SK-N-SH treated with all-trans-retinoic acid at 6 μM for 48 hours (cell line): ENCODE results near the gene CDK10.
"Not testable (repeated sequence)": the region's sequence is repeated elsewhere in the genome, so short reads cannot be mapped to it uniquely, and the experiment has no call there.

ENCODE experiments used
- ATAC-seq: fragments of 200-7000 bp; cut with Tn5 transposase; 3 replicates; pipeline ENCODE4 v1.9.1; 2020; ENCODE audit warnings: mild to moderate bottlenecking, moderate library complexity
- ARNTL ChIP-seq: fragments of 450-650 bp; formaldehyde crosslinking; IDR thresholded peaks from 2 replicates; pipeline ENCODE4 v1.5.0; 2020; ENCODE audit warnings: low read depth, mild to moderate bottlenecking, moderate library complexity, borderline replicate concordance
- BACH2 ChIP-seq: fragments of 250-450 bp; sonication (Bioruptor Pico); IDR thresholded peaks from 2 replicates; pipeline ENCODE4 v1.9.0; 2021; ENCODE audit warnings: mild to moderate bottlenecking, borderline replicate concordance
- CSDC2 ChIP-seq: fragments of 250-450 bp; sonication (Bioruptor Pico); IDR thresholded peaks from 2 replicates; pipeline ENCODE4 v1.5.0; 2020; ENCODE audit warnings: mild to moderate bottlenecking, moderate library complexity
- ESRRG ChIP-seq: fragments of 250-450 bp; sonication (Bioruptor Pico); IDR thresholded peaks from 2 replicates; pipeline ENCODE4 v1.6.1; 2021; ENCODE audit warnings: mild to moderate bottlenecking
- GLIS3 ChIP-seq: fragments of 250-450 bp; sonication (Bioruptor Pico); IDR thresholded peaks from 2 replicates; pipeline ENCODE4 v1.5.0; 2020; ENCODE audit warnings: mild to moderate bottlenecking, moderate library complexity
- ISL1 ChIP-seq: fragments of 250-450 bp; sonication (Bioruptor Pico); IDR thresholded peaks from 2 replicates; pipeline ENCODE4 v2.1.2; 2022; ENCODE audit warnings: mild to moderate bottlenecking, moderate library complexity
- OSR1 ChIP-seq: fragments of 250-450 bp; sonication (Bioruptor Pico); IDR thresholded peaks from 2 replicates; pipeline ENCODE4 v1.8.0; 2022; ENCODE audit warnings: moderate library complexity, mild to moderate bottlenecking, inconsistent platforms
- PPARA ChIP-seq: fragments of 250-450 bp; sonication (Bioruptor Pico); IDR thresholded peaks from 2 replicates; pipeline ENCODE4 v1.5.0; 2020; ENCODE audit warnings: mild to moderate bottlenecking, borderline replicate concordance
- SNAI2 ChIP-seq: fragments of 250-450 bp; sonication (Bioruptor Pico); IDR thresholded peaks from 2 replicates; pipeline ENCODE4 v1.5.0; 2020; ENCODE audit warnings: mild to moderate bottlenecking, moderate library complexity
- TCF4 ChIP-seq: fragments of 250-450 bp; sonication (Bioruptor Pico); IDR thresholded peaks from 2 replicates; pipeline ENCODE4 v1.8.0; 2021; ENCODE audit warnings: mild to moderate bottlenecking, moderate library complexity, borderline replicate concordance
- TOX ChIP-seq: fragments of 250-450 bp; sonication (Bioruptor Pico); IDR thresholded peaks from 2 replicates; pipeline ENCODE4 v1.8.0; 2021; ENCODE audit warnings: mild to moderate bottlenecking, moderate library complexity, borderline replicate concordance
- ZC3H10 ChIP-seq: fragments of 250-450 bp; sonication (Bioruptor Pico); IDR thresholded peaks from 2 replicates; pipeline ENCODE4 v1.5.1; 2021; ENCODE audit warnings: mild to moderate bottlenecking, moderate library complexity
- ZFP30 ChIP-seq: fragments of 450-650 bp; formaldehyde crosslinking; IDR thresholded peaks from 2 replicates; pipeline ENCODE4 v1.5.0; 2022; ENCODE audit warnings: mild to moderate bottlenecking, moderate library complexity
- ZNF565 ChIP-seq: fragments of 450-650 bp; formaldehyde crosslinking; conservative IDR thresholded peaks from 2 replicates; pipeline ENCODE4 v1.5.0; 2020; ENCODE audit warnings: low read depth, mild to moderate bottlenecking, moderate library complexity
- ZNF70 ChIP-seq: fragments of 450-650 bp; formaldehyde crosslinking; IDR thresholded peaks from 2 replicates; pipeline ENCODE4 v1.5.0; 2020; ENCODE audit warnings: mild to moderate bottlenecking, moderate library complexity
- ZNF8 ChIP-seq: fragments of 450-650 bp; formaldehyde crosslinking; IDR thresholded peaks from 2 replicates; pipeline ENCODE4 v1.5.0; 2020; ENCODE audit warnings: mild to moderate bottlenecking, moderate library complexity
- TF ChIP-seq, protein P1 (sequence below): fragments of 250-450 bp; sonication (Bioruptor Pico); IDR thresholded peaks from 2 replicates; pipeline ENCODE4 v1.5.1; 2020; ENCODE audit warnings: low read depth, mild to moderate bottlenecking, moderate library complexity
- TF ChIP-seq, protein P2 (sequence below): fragments of 250-450 bp; sonication (Bioruptor Pico); IDR thresholded peaks from 2 replicates; pipeline ENCODE4 v1.8.0; 2021; ENCODE audit warnings: low read depth, mild to moderate bottlenecking, moderate library complexity, borderline replicate concordance
- TF ChIP-seq, protein P3 (sequence below): fragments of 250-450 bp; sonication (Bioruptor Pico); IDR thresholded peaks from 2 replicates; pipeline ENCODE4 v1.5.1; 2021; ENCODE audit warnings: mild to moderate bottlenecking, moderate library complexity
- TF ChIP-seq, protein P4 (sequence below): fragments of 250-450 bp; sonication (Bioruptor Pico); IDR thresholded peaks from 2 replicates; pipeline ENCODE4 v1.8.0; 2020; ENCODE audit warnings: mild to moderate bottlenecking, moderate library complexity, borderline replicate concordance
- TF ChIP-seq, protein P5 (sequence below): fragments of 250-450 bp; sonication (Bioruptor Pico); IDR thresholded peaks from 2 replicates; pipeline ENCODE4 v1.5.0; 2020; ENCODE audit warnings: mild to moderate bottlenecking, moderate library complexity

The CDK10 gene

DNA sequence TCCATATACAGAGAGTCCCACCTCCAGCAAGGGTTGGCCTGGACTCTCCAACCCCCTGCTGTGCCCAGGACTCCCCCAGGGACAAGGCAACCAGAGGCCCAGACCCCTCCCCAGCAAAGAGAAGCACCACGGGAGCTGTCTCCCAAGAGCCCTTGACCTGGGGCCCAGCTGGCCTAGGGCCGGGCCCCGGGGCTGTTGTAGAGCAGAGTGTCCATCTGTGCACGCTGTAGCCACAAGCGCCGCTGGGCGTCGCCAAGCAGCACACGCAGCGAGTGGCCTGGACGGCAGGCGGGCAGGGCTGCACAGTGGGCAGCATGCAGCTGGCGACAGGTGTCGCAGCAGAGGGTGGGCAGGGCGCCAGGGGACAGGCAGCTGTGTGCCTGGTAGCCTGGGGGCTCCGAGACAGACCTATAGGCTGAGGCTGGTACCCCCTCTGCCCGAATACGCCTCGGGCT, 10.7 kb downstream of the CDK10 start:
- TF ChIP-seq, protein P1, sequence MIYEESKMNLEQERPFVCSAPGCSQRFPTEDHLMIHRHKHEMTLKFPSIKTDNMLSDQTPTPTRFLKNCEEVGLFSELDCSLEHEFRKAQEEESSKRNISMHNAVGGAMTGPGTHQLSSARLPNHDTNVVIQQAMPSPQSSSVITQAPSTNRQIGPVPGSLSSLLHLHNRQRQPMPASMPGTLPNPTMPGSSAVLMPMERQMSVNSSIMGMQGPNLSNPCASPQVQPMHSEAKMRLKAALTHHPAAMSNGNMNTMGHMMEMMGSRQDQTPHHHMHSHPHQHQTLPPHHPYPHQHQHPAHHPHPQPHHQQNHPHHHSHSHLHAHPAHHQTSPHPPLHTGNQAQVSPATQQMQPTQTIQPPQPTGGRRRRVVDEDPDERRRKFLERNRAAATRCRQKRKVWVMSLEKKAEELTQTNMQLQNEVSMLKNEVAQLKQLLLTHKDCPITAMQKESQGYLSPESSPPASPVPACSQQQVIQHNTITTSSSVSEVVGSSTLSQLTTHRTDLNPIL (CRISPR knock-in tag): no peak
- no peak for ATAC-seq

DNA sequence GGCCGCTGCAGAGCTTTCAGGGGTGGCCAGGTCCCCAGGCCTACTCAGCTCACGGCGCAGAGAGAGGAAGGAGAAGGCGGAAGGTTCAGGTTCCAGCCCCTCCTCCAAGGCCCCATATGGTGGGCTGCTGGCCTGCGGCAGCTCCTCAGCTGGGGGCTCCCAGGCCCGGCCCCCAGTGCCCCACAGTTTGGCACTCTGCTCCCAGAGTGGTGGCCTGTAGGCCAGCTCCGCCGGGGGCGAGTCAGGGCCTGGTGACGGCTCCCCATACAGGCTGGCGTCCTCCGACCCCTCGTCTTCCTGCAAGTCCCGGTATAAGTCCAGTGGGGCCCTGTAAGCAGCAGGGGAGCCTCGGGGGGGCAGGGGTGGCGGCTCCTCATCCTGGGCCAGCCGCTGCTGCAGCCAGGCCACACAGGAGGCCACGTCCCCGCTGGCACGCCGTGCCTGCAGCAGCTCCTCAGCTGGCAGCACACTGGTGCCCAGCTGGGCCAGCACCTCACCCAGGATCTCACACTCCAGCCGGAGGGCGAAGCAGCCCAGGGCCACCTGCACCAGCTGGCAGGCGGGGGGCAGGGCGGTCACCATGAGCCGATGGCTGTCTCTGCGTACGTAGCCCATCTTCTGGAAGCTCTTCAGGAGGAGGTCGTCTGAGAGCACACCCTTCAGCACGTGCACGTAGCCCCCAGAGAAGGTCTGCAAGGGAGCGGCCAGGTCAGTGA, 11.3 kb downstream of the CDK10 start:
- TF ChIP-seq, protein P2, sequence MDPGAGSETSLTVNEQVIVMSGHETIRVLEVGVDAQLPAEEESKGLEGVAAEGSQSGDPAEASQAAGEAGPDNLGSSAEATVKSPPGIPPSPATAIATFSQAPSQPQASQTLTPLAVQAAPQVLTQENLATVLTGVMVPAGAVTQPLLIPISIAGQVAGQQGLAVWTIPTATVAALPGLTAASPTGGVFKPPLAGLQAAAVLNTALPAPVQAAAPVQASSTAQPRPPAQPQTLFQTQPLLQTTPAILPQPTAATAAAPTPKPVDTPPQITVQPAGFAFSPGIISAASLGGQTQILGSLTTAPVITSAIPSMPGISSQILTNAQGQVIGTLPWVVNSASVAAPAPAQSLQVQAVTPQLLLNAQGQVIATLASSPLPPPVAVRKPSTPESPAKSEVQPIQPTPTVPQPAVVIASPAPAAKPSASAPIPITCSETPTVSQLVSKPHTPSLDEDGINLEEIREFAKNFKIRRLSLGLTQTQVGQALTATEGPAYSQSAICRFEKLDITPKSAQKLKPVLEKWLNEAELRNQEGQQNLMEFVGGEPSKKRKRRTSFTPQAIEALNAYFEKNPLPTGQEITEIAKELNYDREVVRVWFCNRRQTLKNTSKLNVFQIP: no peak
- TF ChIP-seq ZFP30 (CRISPR knock-in tag) (no peak), OSR1 (CRISPR knock-in tag) (no peak), TCF4 (CRISPR knock-in tag) (no peak), CSDC2 (CRISPR knock-in tag) (no peak), ARNTL (CRISPR knock-in tag) (no peak)
- TF ChIP-seq, protein P3, sequence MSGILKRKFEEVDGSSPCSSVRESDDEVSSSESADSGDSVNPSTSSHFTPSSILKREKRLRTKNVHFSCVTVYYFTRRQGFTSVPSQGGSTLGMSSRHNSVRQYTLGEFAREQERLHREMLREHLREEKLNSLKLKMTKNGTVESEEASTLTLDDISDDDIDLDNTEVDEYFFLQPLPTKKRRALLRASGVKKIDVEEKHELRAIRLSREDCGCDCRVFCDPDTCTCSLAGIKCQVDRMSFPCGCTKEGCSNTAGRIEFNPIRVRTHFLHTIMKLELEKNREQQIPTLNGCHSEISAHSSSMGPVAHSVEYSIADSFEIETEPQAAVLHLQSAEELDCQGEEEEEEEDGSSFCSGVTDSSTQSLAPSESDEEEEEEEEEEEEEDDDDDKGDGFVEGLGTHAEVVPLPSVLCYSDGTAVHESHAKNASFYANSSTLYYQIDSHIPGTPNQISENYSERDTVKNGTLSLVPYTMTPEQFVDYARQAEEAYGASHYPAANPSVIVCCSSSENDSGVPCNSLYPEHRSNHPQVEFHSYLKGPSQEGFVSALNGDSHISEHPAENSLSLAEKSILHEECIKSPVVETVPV (CRISPR knock-in tag): no peak
- no peak for ATAC-seq

DNA sequence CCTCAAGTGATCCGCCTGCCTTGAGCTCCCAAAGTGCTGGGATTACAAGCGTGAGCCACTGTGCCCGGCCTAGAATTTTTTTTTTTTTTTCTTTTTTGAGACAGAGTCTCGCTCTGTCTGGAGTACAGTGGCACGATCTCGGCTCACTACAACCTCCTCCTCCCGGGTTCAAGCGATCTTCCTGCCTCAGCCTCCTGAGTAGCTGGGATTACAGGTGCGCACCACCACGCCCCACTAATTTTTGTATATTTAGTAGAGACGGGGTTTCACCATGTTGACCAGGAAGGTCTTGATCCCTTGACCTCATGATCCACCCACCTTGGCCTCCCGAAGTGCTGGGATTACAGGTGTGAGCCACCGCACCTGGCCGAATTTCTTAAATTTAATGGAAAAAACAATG, 12.2 kb downstream of the CDK10 start:
- not testable (repeated sequence) for ATAC-seq

DNA sequence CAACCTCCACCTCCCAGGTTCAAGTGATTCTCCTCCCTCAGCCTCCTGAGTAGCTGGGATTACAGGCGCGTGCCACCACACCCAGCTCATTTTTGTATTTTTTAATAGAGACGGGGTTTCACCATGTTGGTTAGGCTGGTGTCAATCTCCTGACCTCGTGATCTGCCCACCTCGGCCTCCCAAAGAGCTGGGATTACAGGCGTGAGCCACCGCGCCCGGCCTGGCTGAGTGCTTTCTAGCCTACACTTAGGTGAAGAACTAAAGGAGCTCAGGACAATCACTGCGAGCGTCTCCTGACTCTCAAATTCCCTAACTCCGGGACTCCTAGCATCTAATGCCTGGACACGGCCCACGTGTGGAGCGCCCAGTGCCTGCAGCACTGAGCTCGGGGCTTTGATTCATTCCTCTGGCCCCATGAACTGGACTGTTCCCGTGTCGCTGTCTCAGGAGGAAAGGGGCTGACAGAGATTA, 13.2 kb downstream of the CDK10 start:
- ATAC-seq: not testable (repeated sequence)

DNA sequence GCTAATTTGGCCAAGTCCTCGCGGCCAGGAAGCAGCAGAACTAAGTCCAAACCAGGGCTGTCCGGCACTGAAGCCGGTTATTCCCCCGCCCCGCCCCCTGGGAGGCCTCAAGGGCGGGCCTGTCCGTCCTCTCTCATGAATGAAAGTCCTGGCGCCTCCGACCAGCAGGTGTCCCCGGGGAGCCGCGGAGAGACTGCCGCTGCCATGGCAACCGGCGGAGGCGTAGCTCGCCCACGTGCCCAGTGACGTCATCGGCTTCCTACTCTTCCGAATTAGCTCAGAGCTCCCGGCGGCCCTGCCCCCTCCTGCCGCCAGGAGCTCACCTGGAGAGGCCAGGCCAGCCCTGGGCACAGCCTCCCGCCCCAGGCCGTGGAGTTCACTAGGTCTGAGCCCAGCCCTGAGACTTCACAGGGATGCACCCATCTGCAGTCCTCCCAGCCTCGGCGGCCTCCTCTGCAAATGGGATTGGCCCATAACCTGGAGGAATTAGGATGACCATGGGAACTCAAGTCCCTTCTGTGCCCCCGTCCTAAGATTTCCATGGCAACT, 13.7 kb downstream of the CDK10 start:
- peak; percentile 73 for ATAC-seq
- TF ChIP-seq ARNTL (CRISPR knock-in tag) (peak; percentile 63; the same call in 1 of the 2 replicates), ZFP30 (CRISPR knock-in tag) (peak; percentile 52; the same call in 1 of the 2 replicates), ZC3H10 (CRISPR knock-in tag) (0 out of 2 replicates have a peak, but pooled peaks have one; percentile 27), ISL1 (no peak), ZNF70 (CRISPR knock-in tag) (peak; percentile 45; the same call in 1 of the 2 replicates), ZNF565 (CRISPR knock-in tag) (peak; percentile 92; the same call in 1 of the 2 replicates), PPARA (CRISPR knock-in tag) (peak; percentile 84; the same call in 1 of the 2 replicates), TOX (CRISPR knock-in tag) (no peak), ESRRG (CRISPR knock-in tag) (no peak), SNAI2 (CRISPR knock-in tag) (peak; percentile 81), GLIS3 (no peak), BACH2 (CRISPR knock-in tag) (peak; percentile 18; the same call in 1 of the 2 replicates), ZNF8 (CRISPR knock-in tag) (no peak)
- TF ChIP-seq, protein P4, sequence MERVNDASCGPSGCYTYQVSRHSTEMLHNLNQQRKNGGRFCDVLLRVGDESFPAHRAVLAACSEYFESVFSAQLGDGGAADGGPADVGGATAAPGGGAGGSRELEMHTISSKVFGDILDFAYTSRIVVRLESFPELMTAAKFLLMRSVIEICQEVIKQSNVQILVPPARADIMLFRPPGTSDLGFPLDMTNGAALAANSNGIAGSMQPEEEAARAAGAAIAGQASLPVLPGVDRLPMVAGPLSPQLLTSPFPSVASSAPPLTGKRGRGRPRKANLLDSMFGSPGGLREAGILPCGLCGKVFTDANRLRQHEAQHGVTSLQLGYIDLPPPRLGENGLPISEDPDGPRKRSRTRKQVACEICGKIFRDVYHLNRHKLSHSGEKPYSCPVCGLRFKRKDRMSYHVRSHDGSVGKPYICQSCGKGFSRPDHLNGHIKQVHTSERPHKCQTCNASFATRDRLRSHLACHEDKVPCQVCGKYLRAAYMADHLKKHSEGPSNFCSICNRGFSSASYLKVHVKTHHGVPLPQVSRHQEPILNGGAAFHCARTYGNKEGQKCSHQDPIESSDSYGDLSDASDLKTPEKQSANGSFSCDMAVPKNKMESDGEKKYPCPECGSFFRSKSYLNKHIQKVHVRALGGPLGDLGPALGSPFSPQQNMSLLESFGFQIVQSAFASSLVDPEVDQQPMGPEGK (CRISPR knock-in tag): no peak
- TF ChIP-seq, protein P2: no peak
- TF ChIP-seq, protein P5, sequence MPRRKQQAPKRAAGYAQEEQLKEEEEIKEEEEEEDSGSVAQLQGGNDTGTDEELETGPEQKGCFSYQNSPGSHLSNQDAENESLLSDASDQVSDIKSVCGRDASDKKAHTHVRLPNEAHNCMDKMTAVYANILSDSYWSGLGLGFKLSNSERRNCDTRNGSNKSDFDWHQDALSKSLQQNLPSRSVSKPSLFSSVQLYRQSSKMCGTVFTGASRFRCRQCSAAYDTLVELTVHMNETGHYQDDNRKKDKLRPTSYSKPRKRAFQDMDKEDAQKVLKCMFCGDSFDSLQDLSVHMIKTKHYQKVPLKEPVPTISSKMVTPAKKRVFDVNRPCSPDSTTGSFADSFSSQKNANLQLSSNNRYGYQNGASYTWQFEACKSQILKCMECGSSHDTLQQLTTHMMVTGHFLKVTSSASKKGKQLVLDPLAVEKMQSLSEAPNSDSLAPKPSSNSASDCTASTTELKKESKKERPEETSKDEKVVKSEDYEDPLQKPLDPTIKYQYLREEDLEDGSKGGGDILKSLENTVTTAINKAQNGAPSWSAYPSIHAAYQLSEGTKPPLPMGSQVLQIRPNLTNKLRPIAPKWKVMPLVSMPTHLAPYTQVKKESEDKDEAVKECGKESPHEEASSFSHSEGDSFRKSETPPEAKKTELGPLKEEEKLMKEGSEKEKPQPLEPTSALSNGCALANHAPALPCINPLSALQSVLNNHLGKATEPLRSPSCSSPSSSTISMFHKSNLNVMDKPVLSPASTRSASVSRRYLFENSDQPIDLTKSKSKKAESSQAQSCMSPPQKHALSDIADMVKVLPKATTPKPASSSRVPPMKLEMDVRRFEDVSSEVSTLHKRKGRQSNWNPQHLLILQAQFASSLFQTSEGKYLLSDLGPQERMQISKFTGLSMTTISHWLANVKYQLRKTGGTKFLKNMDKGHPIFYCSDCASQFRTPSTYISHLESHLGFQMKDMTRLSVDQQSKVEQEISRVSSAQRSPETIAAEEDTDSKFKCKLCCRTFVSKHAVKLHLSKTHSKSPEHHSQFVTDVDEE (CRISPR knock-in tag): 0 out of 2 replicates have a peak, but pooled peaks have one; percentile 47
- TF ChIP-seq, protein P3 (CRISPR knock-in tag): no peak
